ENCODE results near the gene STX8.

The STX8 gene

DNA sequence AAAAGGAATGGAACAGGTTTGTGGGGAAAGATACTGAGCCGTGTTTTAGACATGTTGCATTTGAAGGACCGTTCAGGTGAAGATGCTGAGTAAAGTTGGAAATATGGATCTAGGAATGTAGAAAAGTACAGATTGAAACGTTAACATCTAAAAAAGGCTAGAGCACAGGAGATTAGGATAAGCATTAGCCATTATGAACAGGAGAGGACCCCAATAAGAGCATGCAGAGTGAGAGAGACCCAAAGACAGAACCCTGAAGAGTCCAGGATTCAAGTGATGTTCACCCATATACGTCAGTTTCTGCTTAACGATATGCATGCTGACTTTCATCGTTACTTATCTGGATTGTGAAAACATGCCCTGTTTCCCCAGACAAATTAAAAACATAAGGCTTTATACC, 140.5 kb downstream of the STX8 start:
- DNase-seq: no peak

- DNase-seq: no peak
These were observed 141.0 kb downstream of the STX8 start for GRCh38 chr17:9434642-9435057.

DNA sequence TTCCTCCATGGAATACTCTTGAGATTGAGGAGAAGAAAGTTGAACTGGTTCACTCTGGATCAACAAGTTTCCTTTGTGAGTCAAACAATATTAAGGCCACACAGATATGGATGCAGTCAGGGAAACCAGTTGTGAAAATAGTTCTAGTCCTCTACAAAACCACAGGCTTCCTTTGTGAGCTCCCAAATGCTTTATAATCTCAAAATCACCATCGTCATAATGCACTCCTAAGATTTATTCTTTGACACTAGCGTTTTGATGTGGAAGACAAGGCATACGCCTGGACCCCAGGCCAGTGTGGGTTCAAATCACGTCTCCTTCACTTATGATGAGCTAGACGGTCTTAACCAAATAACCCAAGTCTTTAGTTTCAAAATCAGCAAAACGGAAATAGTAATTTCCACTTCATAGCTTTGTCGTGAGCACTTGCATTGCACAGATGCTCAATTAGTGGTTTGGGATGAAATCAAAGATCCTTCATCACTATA, 142.6 kb downstream of the STX8 start:
- DNase-seq: no peak

GRCh38 chr17:9432134-9432885, 143.3 kb downstream of the STX8 start:
- DNase-seq: no peak

- DNase-seq: no peak
These were observed 144.0 kb downstream of the STX8 start for GRCh38 chr17:9431620-9432019.

DNA sequence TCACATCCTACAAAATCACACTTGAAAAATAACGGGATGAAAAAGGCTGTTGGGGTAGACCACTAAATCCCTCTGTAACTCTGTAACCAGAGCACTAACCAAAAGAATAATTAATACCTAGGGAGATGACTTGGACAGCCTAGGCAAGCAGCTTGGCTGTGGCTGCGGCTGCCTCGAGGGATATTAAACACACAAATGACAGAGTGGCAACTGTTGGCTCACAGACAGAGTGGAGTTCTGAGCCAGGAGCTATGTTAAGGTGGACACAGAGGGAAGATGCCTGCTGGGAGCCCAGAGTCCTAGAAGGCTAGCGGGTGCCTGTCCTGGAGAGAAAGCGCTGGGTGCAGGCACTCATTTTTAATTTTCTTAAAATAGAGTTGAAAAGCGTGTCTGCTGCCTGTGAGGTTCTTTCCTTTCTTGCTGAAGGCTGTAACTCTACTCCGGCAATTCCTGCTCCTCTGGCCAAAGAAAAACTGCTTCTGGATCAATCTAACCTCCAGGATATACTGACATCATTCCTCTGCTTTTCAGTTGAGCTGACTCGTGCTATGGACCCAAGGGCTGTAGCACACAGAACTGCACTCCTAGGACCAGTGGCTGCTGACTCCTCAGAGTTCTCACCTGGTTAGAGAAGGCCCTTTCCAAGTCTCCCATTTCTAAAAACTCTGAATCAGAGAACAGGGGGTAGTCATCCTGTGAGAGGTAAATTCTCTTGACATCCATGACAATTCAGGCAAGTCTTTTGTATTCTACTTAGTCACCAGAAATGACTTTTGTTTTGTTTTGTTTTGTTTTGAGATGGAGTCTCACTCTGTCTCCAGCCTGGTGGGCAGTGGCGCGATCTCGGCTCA, 147.9 kb downstream of the STX8 start:
- DNase-seq: no peak

DNA sequence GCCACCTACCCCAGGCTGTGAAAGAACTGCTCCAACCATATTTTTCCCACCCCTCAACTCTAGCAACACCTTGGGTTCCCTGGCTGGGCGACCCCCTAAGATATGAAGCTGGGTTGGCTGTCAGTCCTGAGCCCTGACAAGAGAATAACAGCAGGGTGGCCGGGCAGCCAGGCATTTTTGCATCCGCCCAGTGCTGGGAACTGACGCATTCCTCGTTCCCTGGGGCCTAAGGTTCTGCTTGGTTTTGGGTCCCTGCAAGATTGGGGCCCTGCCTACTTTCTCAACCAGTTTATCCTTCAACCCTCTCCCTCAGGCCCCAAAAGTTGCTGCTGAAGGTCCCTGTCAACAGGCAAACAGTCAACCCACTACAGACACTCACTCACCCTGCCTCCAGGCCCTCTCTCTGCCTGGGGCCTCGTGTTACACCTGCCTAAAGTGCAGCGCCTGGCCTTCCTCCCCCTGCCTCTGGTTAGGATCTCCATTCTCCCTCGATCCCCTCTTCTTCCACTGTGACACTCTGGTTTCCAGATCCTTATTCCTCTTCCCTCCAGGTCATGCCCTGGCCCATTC, 151.5 kb downstream of the STX8 start:
- no peak for DNase-seq

GRCh38 chr17:9421525-9421924, 154.1 kb downstream of the STX8 start:
- no peak for DNase-seq

DNA sequence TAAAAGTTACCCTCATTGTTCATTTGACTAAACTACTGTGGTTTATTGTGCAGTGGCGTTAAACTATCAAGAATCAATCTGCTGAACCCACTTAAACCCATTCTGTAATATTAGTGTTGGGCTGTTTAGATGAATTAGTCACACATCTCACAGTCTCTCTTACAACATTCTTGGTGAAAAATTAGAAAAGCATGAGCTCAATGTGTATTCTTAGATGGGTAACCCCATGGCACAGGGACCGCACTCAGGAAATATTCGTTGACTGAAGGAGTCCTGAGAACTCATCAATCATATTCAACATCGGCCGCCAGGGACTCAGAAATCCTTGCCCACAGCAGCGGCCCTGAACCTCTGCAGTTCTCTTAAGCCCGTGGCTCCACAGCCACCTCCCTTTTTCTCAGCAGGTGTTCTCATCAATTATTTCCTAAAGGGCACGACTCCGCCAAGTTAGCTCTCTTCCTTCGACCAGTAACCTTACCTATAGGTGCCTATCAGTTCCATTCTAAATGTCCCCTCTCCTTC, 155.6 kb downstream of the STX8 start:
- no peak for DNase-seq

- DNase-seq: no peak
These were observed 161.1 kb downstream of the STX8 start for GRCh38 chr17:9414471-9414870.

GRCh38 chr17:9410737-9411136, 164.9 kb downstream of the STX8 start:
- no peak for DNase-seq

DNA sequence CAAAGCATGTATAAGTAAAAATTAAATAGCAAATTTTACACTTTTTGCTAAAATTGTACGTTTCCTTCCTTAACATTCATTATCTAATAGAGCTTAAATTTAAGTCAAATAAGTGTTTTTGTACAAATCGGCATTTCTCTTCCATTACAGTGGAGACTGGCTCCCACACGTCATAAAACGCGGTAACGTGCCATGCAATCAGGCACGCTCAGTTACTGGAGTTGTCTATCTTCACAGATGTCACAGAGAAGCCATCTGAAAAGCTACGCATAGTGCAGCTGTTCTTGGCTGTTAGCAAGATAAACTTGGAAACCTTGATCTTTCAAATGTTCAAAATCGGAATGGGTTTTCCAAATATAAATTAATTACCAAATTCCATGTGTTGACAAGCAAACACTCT, 165.3 kb downstream of the STX8 start:
- DNase-seq: no peak

DNA sequence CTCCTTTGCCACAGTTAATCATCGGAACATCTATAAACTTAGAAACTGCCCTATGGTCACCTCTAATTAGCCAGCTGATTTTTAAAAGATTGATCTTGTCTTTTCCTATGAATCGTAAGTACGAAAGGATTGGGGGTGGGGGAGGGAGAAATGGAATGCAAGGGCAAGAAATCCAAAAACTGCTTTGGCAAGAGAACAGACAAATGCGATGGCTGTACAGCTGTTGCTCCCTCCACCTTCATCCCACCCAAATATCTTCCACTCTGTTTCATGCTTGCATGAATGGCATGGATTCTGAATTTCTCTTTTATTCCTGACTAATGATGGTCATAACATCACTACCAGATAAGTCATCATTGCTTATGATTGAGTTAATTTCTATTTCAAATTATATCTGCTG, 165.7 kb downstream of the STX8 start:
- no peak for DNase-seq

DNA sequence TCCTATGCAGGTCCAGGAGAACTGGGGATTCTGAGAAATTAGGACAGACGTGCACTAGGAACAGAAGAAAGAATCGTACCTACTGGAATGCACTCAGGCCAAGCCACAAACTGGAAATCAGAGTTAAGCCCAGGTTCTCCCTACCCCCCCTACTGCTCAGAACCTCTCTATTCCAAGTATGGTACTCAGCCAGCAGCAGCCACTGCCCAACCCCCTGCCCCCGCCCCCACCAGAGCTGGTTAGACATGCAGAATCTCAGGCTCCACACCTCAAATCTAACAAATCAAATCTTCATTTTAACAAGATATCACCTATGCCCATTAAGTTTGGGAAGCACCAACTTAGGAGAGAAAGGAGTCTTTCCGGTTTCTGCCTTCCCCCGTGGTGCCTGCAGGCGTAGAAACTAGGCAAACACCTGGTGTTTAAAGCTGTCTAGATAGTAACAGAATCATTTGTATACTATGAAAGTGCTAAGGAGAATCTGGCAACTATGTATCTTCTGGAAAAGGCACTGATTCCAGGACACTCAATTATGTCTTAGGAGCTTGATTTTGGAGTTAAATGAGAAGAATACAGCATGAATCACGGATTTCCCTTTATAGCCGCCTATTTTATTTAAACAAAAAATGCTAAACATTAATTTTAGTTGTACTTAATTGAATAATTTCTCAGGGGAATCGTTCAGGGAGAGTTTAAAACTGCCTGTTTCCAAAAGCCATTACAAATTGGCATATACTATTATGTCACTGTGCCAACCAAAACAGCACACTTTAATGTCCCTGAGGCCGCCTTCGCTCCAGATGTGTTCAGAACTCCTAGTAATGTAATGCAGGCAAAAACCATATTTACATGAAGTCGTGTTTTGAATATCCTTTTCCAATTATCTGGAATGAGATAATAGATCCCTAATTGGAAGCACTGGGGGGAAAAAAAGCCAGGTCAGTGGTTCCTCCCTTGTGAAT, 166.5 kb downstream of the STX8 start:
- no peak for DNase-seq

GRCh38 chr17:9408381-9408780, 167.2 kb downstream of the STX8 start:
- DNase-seq: no peak

DNA sequence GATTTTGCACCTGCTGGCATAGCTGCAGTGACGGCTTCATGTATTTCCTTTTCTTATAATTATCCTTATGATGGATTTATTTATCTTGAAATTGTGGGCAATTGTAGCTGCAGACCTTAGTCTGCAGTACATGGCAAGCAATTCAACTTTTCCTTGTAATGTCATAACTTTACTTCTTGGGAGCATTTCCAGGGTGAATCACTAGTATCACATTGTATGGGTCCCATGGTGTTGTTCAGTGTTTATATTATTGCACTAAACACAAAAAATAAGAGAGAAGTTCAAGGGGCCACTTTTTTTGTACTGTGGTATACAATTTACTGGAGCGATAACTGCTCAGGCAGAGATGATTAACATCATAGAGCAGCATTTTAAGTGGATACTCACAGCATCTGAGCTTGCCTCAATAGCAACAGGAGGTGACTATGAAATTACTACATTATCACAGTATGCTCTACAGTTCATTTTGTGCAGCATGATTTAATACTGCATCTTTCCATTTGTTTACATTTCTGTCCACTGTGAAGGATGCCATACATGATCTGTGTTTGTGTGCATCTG, 169.5 kb downstream of the STX8 start:
- no peak for DNase-seq

DNA sequence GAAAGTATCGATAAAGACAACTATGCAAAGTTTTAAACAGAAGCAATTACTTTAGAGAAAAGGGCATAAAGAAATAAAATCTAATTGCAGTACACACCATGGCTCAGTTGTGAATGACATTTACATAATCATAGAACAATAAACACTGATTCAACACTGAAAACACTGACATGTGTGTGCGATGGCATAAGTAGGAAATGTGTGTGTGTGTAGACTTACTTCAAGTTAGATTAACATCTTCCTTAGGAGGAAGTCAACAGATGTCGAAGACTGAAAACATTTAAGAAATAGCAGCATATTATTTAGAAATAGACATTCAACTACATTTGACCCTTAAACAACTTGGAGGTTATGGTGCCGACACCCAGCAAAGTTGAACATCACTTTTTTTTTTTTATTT, 172.4 kb downstream of the STX8 start:
- no peak for DNase-seq

- DNase-seq: no peak
These were observed 172.9 kb downstream of the STX8 start for GRCh38 chr17:9402590-9403199.

- DNase-seq: no peak
These were observed 174.2 kb downstream of the STX8 start for GRCh38 chr17:9401434-9401833.

- no peak for DNase-seq
These were observed 186.5 kb downstream of the STX8 start for GRCh38 chr17:9389111-9389527.

DNA sequence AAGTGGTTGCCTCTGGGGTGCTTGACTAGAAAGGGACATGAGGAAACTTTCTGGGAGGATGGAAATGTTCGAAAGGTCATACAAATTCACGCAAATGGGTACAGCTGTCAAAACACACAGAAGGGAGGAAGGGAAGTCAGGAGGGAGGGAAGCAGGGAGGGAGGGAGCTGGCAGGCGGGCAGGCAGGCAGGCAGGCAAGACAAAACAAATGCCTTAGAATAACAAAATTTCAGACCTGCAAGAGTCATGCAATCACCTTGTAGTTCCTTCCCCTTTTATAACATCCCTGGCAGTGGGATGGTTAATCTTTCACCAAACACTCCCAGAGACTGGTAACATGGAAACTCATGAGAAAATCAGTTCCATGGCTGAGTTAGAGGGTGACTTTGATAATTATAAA, 189.2 kb downstream of the STX8 start:
- DNase-seq: no peak

GRCh38 chr17:9383826-9384225, 191.8 kb downstream of the STX8 start:
- no peak for DNase-seq
